Nucleus accumbens (tissue), 56 donors: ENCODE results near the gene HMCN2.
A peak's percentile ranks its signal among the peaks of the same experiment; 100 is the strongest.
"Not testable (repeated sequence)": the region's sequence is repeated elsewhere in the genome, so short reads cannot be mapped to it uniquely, and the experiment has no call there.

Source experiments
- DNase-seq, 56 donors: peaks; one replicate each; lab custom pipeline; 2025; lab: John Stamatoyannopoulos, UW

Gene HMCN2

GRCh38 chr9:130424595-130425454 is 159.3 kb downstream of the HMCN2 start:
- no peak for DNase-seq

- DNase-seq, result no peak
Measured at GRCh38 chr9:130425741-130426466, 160.3 kb downstream of the HMCN2 start.

DNA sequence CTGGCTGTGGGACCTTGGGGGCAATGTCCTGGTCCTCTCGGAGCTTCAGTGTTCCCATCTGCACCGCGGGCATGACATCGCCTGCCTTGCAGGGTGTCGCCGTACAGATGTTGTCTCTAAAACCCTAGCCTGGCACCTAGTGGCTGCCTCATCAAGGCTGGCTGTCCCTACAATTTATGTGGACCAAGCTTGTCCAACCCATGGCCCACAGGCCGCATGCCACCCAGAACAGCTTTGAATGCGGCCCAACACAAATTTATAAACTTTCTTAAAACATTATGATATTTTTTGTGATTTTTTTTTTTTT is 160.9 kb downstream of the HMCN2 start:
- DNase-seq, result no peak

DNA sequence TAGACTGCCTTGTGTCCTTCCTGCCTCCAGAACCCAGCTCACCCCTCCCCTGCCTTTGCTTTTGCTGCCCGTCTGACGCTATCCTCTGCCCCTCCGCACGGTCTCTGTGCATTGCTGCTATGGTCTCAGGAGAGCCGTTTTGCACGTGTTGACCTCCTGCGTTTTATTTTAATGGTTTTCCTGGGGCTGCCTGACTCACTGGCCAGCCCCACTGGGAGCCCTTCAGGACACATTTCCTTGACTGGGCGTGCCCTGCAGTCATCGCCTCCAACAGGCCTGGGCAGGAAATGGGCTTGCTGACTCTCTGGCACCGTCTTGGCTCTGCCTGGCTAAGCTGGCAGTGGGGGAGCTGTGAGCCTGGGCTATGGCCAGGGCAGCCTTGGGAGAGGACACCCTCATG is 161.3 kb downstream of the HMCN2 start:
- no peak for DNase-seq

GRCh38 chr9:130427326-130427725 is 161.8 kb downstream of the HMCN2 start:
- DNase-seq, result no peak

DNA sequence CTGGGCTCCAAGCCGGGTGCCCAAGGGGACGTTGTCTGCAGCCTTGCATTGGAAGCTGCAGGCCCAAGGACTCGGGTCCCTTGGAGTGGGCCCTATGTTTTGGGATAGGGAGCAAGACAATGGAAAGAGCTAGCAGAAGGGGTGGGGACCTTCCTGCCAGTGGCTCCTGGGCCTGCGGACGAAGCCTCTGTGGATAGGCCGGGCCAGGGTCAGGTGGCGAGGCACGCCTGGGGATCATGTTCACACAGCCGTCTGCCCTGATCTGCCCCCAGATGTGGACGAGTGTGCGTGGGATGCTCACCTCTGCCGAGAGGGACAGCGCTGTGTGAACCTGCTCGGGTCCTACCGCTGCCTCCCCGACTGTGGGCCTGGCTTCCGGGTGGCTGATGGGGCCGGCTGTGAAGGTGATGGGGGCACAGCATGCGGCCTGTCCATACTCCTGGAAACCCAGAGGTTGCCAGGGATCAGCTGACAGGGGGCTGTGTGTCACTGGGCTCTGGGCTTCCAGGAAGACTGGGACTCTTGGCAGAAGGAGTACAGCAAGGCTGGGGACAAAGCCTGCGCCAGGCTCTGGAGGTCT is 162.6 kb downstream of the HMCN2 start:
- DNase-seq, result no peak

DNA sequence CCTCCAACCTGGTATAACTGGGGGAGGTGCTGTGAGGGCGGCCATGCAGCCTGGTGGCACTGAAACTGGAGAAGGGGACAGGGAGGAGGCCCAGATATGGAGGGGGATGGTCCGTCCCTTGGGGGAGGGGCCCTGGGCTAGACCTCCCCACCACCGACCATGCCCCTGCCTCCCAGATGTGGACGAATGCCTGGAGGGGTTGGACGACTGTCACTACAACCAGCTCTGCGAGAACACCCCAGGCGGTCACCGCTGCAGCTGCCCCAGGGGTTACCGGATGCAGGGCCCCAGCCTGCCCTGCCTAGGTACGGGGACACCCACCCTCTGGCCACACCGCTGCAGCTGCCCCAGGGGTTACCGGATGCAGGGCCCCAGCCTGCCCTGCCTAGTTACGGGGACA is 163.8 kb downstream of the HMCN2 start:
- DNase-seq, result no peak

DNA sequence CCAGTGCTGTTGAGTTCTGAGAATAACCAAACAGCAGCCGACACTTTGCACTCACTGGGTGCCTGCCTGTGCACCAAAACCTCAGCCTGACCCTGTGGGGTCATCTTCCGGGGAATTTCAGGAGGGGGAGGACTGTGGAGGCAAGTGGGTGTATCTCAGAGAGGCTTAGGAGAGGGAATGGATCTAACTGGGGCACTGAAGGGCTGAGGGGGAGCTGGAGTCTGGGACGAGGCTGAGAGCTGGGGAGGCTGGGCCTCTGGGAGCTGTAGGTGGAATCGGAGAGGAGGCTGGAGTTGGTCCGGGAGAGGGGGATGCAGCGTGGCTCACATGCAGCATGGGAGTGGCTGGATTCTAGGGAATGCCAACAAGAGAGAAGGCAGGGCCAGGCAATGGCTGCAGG is 164.3 kb downstream of the HMCN2 start:
- DNase-seq, result no peak

GRCh38 chr9:130430232-130430631 is 164.7 kb downstream of the HMCN2 start:
- DNase-seq, result no peak

GRCh38 chr9:130430734-130431535 is 165.4 kb downstream of the HMCN2 start:
- no peak for DNase-seq

- no peak for DNase-seq
Measured at GRCh38 chr9:130431536-130432303, 166.2 kb downstream of the HMCN2 start.

- DNase-seq, result no peak
Measured at GRCh38 chr9:130432362-130432761, 166.8 kb downstream of the HMCN2 start.

DNA sequence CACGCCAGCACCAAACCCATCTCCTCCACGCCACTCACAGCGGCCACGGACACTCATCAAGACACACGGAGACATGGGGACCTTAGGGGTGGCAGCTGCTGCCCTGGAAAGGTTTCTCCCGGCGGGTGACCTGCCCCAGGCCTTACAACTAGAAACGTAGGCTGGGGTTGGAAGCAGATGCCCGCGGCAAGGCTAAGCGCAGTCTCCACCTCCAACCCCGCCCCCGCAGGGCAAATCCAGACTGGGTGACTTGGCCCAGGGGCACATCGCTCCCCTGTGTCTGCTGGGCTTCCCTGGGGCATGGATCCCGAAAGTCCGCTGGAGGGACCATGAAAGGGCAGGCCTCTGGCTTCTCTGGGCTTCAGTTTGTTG is 167.2 kb downstream of the HMCN2 start:
- no peak for DNase-seq

- DNase-seq, result peak in 1 of 56 donors; percentile 41
Measured at GRCh38 chr9:130433168-130433946, 167.8 kb downstream of the HMCN2 start.

GRCh38 chr9:130433947-130434262 is 168.3 kb downstream of the HMCN2 start:
- no peak for DNase-seq

DNA sequence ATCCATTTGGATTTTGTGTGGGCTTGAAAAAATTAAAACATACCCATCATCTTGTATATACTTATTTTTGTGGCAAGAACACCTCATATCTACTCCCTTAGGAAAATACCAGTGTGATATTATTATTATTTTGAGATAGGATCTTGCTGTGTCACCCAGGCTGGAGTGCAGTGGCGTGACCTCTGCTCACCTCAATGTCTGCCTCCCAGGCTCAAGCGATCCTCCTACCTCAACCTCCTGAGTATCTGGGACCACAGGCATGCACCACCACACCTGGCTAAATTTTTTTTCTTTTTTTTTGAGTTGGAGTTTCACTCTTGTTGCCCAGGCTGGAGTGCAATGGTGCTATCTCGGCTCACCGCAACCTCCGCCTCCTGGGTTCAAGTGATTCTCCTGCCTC is 169.1 kb downstream of the HMCN2 start:
- not testable (repeated sequence) for DNase-seq

GRCh38 chr9:130437011-130437789 is 171.6 kb downstream of the HMCN2 start:
- DNase-seq, result no peak

DNA sequence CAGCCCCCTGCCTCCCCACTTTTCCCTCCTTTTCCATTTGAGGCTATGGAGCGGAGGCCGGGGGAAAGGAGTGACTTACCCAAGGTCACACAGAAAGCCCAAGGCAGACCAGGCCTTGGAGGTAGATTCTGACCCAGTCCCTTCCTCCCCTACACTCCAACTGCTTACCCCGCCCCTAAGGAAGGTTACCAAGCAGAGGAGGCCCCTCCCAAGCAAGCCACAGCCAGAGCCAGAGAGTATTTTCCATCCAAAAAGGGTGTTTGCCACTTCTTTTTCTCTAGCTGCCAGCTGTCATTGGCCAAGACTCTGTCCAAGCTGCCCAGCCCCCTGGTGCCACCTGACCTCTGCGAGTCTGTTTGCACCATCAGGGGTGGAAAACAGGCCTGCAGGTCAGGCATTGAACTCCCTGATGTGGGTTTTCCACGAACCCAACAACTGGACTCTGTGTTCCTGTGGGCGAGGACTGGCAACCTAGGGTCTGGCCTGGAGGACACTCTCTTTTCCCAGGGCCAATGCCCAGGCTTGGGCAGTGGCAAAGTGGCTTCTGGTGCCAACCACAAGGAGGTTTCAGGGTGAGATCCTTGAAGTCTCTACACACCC is 172.9 kb downstream of the HMCN2 start:
- DNase-seq, result no peak
